Epithelial cell of alveolus of lung (primary cell): ENCODE data around the gene MAP3K15. TPM values are rescaled to one million over a fixed set of nuclear protein-coding genes. Genes with fewer than 3 reads are reported as not detected.

Experiments used
- total RNA-seq: library from RNA; depleted of rRNA; stranded (reverse); fragments of >200 nt; gene quantifications from 2 replicates; pipeline ENCODE4 v1.2.1, GENCODE V29; 2015

MAP3K15 gene
- 0.13 and 0.56 TPM in 2 replicates for total RNA-seq

DNA sequence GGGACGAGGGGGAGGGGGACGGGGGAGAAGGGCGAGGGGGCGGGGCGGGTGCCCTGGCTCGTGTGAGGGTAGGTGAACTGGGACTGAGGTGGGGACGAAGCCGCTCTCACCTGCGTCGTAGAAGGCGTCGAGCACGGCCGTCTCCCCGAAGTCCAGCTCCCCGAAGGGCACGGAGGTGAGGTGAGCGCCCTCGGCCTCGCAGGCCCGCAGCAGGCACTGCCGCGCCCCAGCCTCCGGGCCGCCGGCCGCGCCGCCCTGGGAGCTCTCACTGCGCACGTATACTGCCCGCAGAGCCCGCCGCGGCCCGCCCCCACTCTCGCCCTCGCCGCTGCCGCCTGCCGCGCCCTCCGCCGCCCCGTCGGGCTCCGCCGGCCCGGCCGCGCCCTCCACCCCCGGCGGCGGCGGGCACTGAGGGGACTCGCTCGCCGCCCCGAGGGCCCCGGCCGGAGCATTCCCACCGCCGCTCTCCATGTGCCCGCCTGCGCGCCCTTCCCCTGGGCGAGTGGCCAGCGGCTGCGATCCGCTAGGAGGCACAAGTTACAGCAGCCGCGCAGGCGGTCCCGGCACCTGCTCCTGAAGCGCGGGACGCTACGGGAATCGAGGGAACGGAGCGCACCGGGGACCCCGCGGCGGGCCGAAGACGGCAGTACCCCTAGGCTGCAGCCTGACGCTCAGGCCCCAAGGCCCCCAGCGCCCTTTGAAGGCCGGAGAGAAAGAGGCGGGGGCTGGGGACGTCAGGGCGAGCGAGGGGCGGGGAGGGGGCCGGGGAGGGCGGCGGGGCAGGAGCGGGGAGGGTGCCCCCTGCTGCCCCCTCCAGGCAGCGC, at the start of gene MAP3K15:
Gene MAP3K15, minus strand, starts transcription at position 718 of the 824 bp plus-strand sequence. Its CDS starts 247 bp downstream, at position 471.

GRCh38 chrX:19343535-19344408, 171.5 kb downstream of the MAP3K15 start, which contains the start of gene PDHA1:
PDHA1 (plus strand) TSS chrX:19343927; CDS start chrX:19344038, 111 bp downstream.

Other genes starting within 250 kb of the MAP3K15 start
- gene PDHA1, start 171.6 kb downstream of the MAP3K15 start, total RNA-seq, result 35.9 and 40.3 TPM in 2 replicates